HepG2 (cell line): ENCODE data around the gene ANKMY2. TPM values are rescaled to one million over a fixed set of nuclear protein-coding genes. Genes with fewer than 3 reads are reported as not detected.

Source experiments
- BRCA1 ChIP-seq: sonication (generic); formaldehyde crosslinking; IDR thresholded peaks from 2 replicates; pipeline ENCODE4 v1.4.0; 2020; ENCODE audit warnings: missing genetic modification reagents
- CAMTA2 ChIP-seq: sonication (generic); formaldehyde crosslinking; IDR thresholded peaks from 2 replicates; pipeline ENCODE4 v1.4.0; 2020; ENCODE audit warnings: mild to moderate bottlenecking, missing genetic modification reagents, borderline replicate concordance
- DR1 ChIP-seq: sonication (generic); formaldehyde crosslinking; IDR thresholded peaks from 2 replicates; pipeline ENCODE4 v1.8.0; 2021; ENCODE audit warnings: mild to moderate bottlenecking, missing genetic modification reagents, inconsistent platforms
- HHEX ChIP-seq: IDR thresholded peaks from 2 replicates; pipeline ENCODE4 v1.6.1; 2016; ENCODE audit warnings: control low read depth
- IRX3 ChIP-seq: sonication (generic); formaldehyde crosslinking; IDR thresholded peaks from 2 replicates; pipeline ENCODE4 v1.8.1; 2023; ENCODE audit warnings: mild to moderate bottlenecking, low read depth, missing genetic modification reagents, borderline replicate concordance
- KAT2B ChIP-seq: fragments of 150-350 bp; IDR thresholded peaks from 2 replicates; pipeline ENCODE4 v1.6.1; 2014; ENCODE audit warnings: low read depth, low read length, borderline replicate concordance
- PAX8 ChIP-seq: sonication (generic); formaldehyde crosslinking; IDR thresholded peaks from 2 replicates; pipeline ENCODE4 v1.8.0; 2022; ENCODE audit warnings: mild to moderate bottlenecking, missing genetic modification reagents, borderline replicate concordance
- PHF8 ChIP-seq: sonication (generic); formaldehyde crosslinking; IDR thresholded peaks from 2 replicates; pipeline ENCODE4 v1.5.0; 2020; ENCODE audit warnings: missing genetic modification reagents
- RAD51 ChIP-seq: fragments of 450-650 bp; IDR thresholded peaks from 2 replicates; pipeline ENCODE4 v1.6.1; 2016; ENCODE audit warnings: borderline replicate concordance
- THYN1 ChIP-seq: sonication (generic); formaldehyde crosslinking; IDR thresholded peaks from 2 replicates; pipeline ENCODE4 v1.8.1; 2023; ENCODE audit warnings: low read depth, mild to moderate bottlenecking, moderate library complexity, missing genetic modification reagents, borderline replicate concordance
- ZNF224 ChIP-seq: sonication (generic); formaldehyde crosslinking; IDR thresholded peaks from 2 replicates; pipeline ENCODE4 v1.5.0; 2020; ENCODE audit warnings: mild to moderate bottlenecking, missing genetic modification reagents
- ZNF556 ChIP-seq: sonication (generic); formaldehyde crosslinking; IDR thresholded peaks from 2 replicates; pipeline ENCODE4 v1.4.0; 2020; ENCODE audit warnings: mild to moderate bottlenecking, missing genetic modification reagents, borderline replicate concordance
- ZNF781 ChIP-seq: sonication (generic); formaldehyde crosslinking; IDR thresholded peaks from 2 replicates; pipeline ENCODE4 v1.5.1; 2020; ENCODE audit warnings: borderline replicate concordance, mild to moderate bottlenecking, missing genetic modification reagents; ENCODE audit errors: not compliant biosample characterization
- polyA plus RNA-seq, 8 experiments: library from polyadenylated mRNA; depleted of rRNA in 3 of 8; stranded (reverse) in 7 of 8; unstranded in 1 of 8; fragments of >200 nt; fragmentation: Illumina TruSeq in 4 of 8; extraction: Trizol in 4 of 8; gene quantifications; 2 replicates each; pipeline versions ENCODE4 v1.2.1 to v1.2.3, GENCODE V29; 2011 to 2016; ENCODE audit warnings: low read depth in 4 of 8, missing spikeins in 1 of 8, mixed read lengths in 1 of 8; ENCODE audit not compliant: insufficient read depth in 1 of 8
- total RNA-seq, 5 experiments: library from RNA; depleted of rRNA; stranded (reverse); fragments of >200 nt; fragmentation: Illumina TruSeq; extraction: Trizol; gene quantifications; 2 replicates each; pipeline ENCODE4 v1.2.3, GENCODE V29; 2016; ENCODE audit warnings: low read depth in 1 of 5
- TF ChIP-seq, protein P1 (sequence below): sonication (generic); formaldehyde crosslinking; IDR thresholded peaks from 2 replicates; pipeline ENCODE4 v1.4.0; 2020; ENCODE audit warnings: missing genetic modification reagents, borderline replicate concordance
- TF ChIP-seq, protein P2 (sequence below): sonication (generic); formaldehyde crosslinking; IDR thresholded peaks from 2 replicates; pipeline ENCODE4 v1.5.0; 2020; ENCODE audit warnings: missing genetic modification reagents
- TF ChIP-seq, protein P3 (sequence below): sonication (generic); IDR thresholded peaks from 2 replicates; pipeline ENCODE4 v1.6.1; 2016; ENCODE audit warnings: low read depth, borderline replicate concordance
- TF ChIP-seq, protein P4 (sequence below): sonication (generic); formaldehyde crosslinking; IDR thresholded peaks from 2 replicates; pipeline ENCODE4 v1.8.1; 2023; ENCODE audit warnings: mild to moderate bottlenecking, missing genetic modification reagents, borderline replicate concordance
- TF ChIP-seq, protein P5 (sequence below): sonication (generic); formaldehyde crosslinking; conservative IDR thresholded peaks from 2 replicates; pipeline ENCODE4 v1.4.0; 2020; ENCODE audit warnings: mild to moderate bottlenecking, missing genetic modification reagents, moderate library complexity

Gene ANKMY2
- total and polyA plus RNA-seq, 2 of the 13 experiments (the other 11 are each of a cell fraction or from before 2014, with no cell fraction given), result 12.2 to 21.6 TPM

DNA sequence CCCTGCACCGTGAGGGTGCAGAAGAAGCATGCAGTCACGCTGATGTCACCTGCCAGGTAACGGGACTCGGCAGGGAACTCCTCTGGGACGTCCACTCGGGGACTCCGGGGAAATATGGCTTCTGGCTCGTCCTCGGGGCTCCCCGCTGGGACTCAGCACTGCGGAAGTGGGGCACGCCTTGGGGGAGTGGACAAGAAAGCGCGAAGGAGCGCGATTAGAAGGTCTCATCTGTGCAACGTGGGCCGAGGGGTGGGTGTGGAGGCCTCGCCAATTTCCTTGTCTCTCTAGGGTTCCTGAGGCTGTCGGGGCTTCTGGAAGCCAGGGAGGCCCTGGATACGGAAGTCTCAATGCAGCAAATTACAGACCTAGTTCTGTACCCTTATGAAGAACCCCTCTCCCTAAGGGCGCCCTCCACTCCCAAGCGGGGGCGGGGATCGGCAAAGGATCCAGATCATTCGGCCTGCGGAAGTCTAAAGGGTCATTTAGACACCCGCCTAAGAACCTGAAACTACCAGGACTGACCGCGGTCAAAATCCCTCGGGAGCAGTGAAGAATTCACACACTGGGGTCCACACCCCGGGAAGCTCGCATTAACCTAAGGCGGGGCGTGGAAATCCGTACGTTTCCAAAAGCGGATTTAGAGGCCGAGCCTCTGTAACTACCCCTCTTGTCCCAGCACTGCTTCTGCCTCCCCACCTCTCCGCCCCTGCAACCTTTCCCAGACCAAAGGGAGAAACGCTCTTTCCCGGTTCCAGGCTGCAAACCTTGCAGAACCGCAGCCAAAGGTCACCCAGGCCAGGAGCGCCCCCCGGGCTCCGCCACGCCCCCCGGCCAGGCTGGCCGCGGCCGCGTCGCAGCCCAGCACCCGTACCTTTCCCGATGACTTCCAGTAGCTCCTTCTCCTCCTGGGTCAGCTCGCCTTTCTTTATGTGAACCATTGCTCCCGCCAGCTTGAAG, 640 bp downstream of the ANKMY2 start (continued):
- TF ChIP-seq, protein P1, sequence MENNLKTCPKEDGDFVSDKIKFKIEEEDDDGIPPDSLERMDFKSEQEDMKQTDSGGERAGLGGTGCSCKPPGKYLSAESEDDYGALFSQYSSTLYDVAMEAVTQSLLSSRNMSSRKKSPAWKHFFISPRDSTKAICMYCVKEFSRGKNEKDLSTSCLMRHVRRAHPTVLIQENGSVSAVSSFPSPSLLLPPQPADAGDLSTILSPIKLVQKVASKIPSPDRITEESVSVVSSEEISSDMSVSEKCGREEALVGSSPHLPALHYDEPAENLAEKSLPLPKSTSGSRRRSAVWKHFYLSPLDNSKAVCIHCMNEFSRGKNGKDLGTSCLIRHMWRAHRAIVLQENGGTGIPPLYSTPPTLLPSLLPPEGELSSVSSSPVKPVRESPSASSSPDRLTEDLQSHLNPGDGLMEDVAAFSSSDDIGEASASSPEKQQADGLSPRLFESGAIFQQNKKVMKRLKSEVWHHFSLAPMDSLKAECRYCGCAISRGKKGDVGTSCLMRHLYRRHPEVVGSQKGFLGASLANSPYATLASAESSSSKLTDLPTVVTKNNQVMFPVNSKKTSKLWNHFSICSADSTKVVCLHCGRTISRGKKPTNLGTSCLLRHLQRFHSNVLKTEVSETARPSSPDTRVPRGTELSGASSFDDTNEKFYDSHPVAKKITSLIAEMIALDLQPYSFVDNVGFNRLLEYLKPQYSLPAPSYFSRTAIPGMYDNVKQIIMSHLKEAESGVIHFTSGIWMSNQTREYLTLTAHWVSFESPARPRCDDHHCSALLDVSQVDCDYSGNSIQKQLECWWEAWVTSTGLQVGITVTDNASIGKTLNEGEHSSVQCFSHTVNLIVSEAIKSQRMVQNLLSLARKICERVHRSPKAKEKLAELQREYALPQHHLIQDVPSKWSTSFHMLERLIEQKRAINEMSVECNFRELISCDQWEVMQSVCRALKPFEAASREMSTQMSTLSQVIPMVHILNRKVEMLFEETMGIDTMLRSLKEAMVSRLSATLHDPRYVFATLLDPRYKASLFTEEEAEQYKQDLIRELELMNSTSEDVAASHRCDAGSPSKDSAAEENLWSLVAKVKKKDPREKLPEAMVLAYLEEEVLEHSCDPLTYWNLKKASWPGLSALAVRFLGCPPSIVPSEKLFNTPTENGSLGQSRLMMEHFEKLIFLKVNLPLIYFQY (CRISPR knock-in tag), result no peak
- no peak; the same call in 1 of the 2 replicates for TF ChIP-seq PAX8
- TF ChIP-seq HHEX (CRISPR knock-in tag), result no peak
- TF ChIP-seq, protein P2, sequence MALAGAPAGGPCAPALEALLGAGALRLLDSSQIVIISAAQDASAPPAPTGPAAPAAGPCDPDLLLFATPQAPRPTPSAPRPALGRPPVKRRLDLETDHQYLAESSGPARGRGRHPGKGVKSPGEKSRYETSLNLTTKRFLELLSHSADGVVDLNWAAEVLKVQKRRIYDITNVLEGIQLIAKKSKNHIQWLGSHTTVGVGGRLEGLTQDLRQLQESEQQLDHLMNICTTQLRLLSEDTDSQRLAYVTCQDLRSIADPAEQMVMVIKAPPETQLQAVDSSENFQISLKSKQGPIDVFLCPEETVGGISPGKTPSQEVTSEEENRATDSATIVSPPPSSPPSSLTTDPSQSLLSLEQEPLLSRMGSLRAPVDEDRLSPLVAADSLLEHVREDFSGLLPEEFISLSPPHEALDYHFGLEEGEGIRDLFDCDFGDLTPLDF (CRISPR knock-in tag), result no peak; the same call in 1 of the 2 replicates
- TF ChIP-seq, protein P3, sequence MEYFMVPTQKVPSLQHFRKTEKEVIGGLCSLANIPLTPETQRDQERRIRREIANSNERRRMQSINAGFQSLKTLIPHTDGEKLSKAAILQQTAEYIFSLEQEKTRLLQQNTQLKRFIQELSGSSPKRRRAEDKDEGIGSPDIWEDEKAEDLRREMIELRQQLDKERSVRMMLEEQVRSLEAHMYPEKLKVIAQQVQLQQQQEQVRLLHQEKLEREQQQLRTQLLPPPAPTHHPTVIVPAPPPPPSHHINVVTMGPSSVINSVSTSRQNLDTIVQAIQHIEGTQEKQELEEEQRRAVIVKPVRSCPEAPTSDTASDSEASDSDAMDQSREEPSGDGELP, result peak; percentile 11; the same call in 1 of the 2 replicates
- TF ChIP-seq RAD51, result no peak
- TF ChIP-seq DR1 (CRISPR knock-in tag), result no peak
- no peak for TF ChIP-seq THYN1
- peak; percentile 37; the same call in 1 of the 2 replicates for TF ChIP-seq ZNF224 (CRISPR knock-in tag)
- TF ChIP-seq BRCA1 (CRISPR knock-in tag), result no peak
- no peak for TF ChIP-seq ZNF556 (CRISPR knock-in tag)
- peak; percentile 46; the same call in 1 of the 2 replicates for TF ChIP-seq PHF8 (CRISPR knock-in tag)
- no peak; the same call in 1 of the 2 replicates for TF ChIP-seq IRX3 (CRISPR knock-in tag)
- TF ChIP-seq, protein P4, sequence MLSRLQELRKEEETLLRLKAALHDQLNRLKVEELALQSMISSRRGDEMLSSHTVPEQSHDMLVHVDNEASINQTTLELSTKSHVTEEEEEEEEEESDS (CRISPR knock-in tag), result no peak
- TF ChIP-seq CAMTA2 (CRISPR knock-in tag), result 0 out of 2 replicates have a peak, but pooled peaks have one; percentile 10
- peak; percentile 14 for TF ChIP-seq ZNF781 (CRISPR knock-in tag)
- TF ChIP-seq, protein P5, sequence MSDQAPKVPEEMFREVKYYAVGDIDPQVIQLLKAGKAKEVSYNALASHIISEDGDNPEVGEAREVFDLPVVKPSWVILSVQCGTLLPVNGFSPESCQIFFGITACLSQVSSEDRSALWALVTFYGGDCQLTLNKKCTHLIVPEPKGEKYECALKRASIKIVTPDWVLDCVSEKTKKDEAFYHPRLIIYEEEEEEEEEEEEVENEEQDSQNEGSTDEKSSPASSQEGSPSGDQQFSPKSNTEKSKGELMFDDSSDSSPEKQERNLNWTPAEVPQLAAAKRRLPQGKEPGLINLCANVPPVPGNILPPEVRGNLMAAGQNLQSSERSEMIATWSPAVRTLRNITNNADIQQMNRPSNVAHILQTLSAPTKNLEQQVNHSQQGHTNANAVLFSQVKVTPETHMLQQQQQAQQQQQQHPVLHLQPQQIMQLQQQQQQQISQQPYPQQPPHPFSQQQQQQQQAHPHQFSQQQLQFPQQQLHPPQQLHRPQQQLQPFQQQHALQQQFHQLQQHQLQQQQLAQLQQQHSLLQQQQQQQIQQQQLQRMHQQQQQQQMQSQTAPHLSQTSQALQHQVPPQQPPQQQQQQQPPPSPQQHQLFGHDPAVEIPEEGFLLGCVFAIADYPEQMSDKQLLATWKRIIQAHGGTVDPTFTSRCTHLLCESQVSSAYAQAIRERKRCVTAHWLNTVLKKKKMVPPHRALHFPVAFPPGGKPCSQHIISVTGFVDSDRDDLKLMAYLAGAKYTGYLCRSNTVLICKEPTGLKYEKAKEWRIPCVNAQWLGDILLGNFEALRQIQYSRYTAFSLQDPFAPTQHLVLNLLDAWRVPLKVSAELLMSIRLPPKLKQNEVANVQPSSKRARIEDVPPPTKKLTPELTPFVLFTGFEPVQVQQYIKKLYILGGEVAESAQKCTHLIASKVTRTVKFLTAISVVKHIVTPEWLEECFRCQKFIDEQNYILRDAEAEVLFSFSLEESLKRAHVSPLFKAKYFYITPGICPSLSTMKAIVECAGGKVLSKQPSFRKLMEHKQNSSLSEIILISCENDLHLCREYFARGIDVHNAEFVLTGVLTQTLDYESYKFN (CRISPR knock-in tag), result peak; percentile 45; the same call in 1 of the 2 replicates
- no peak for TF ChIP-seq KAT2B
